Keratinocyte (primary cell): ENCODE data around the gene CDH18. TPM values are rescaled to one million over a fixed set of nuclear protein-coding genes. Genes with fewer than 3 reads are reported as not detected.

Experiments
- DNase-seq: peaks from one replicate; pipeline ENCODE4 v3.0.0-alpha.2; 2011; ENCODE audit warnings: low read depth, missing footprints, low spot score
- FAIRE-seq: peaks from 2 replicates; lab custom pipeline; 2011; peaks lifted over from hg19 to GRCh38; lab: Jason Lieb, UNC
- H2AFZ ChIP-seq: 2 replicates; pipeline ENCODE4 v1.6.0; 2012; ENCODE audit warnings: low read length, control low read depth, inconsistent platforms; ENCODE audit not compliant: control insufficient read depth
- H3K27ac ChIP-seq: 2 replicates; pipeline ENCODE4 v1.5.1; 2011; ENCODE audit warnings: low read length; ENCODE audit not compliant: control insufficient read depth, insufficient read depth
- H3K27me3 ChIP-seq: 3 replicates; pipeline ENCODE4 v1.6.0; 2011; ENCODE audit warnings: low read length; ENCODE audit not compliant: control insufficient read depth, insufficient read depth; ENCODE audit errors: extremely low read depth
- H3K36me3 ChIP-seq, 2 experiments: 2 replicates in 1 of 2; 3 replicates in 1 of 2; pipeline ENCODE4 v1.5.1; 2011; ENCODE audit warnings: low read length in 2 of 2, mild to moderate bottlenecking in 1 of 2; ENCODE audit not compliant: control insufficient read depth in 2 of 2, insufficient read depth in 2 of 2; ENCODE audit errors: extremely low read depth in 1 of 2
- H3K4me1 ChIP-seq: 3 replicates; pipeline ENCODE4 v1.5.1; 2011; ENCODE audit warnings: low read length; ENCODE audit not compliant: control insufficient read depth, insufficient read depth; ENCODE audit errors: extremely low read depth
- H3K4me2 ChIP-seq: 3 replicates; pipeline ENCODE4 v1.6.0; 2011; ENCODE audit warnings: low read depth, low read length; ENCODE audit not compliant: control insufficient read depth, insufficient read depth; ENCODE audit errors: extremely low read depth
- H3K4me3 ChIP-seq, 3 experiments: fragments of 200-600 bp in 1 of 3; sonication (generic) in 1 of 3; 2 replicates in 2 of 3; 3 replicates in 1 of 3; pipeline ENCODE4 v1.5.1; 2011 to 2016; ENCODE audit warnings: low read length in 3 of 3, mild to moderate bottlenecking in 3 of 3, control low read depth in 2 of 3, inconsistent platforms in 1 of 3, low read depth in 1 of 3, mixed read lengths in 1 of 3, mixed run types in 1 of 3, moderate library complexity in 1 of 3; ENCODE audit not compliant: control insufficient read depth in 2 of 3, insufficient read depth in 2 of 3; ENCODE audit errors: extremely low read depth in 1 of 3
- H3K79me2 ChIP-seq: 2 replicates; pipeline ENCODE4 v1.6.0; 2012; ENCODE audit warnings: low read length; ENCODE audit not compliant: control insufficient read depth, insufficient read depth
- H3K9ac ChIP-seq: 3 replicates; pipeline ENCODE4 v1.6.0; 2011; ENCODE audit warnings: low read length; ENCODE audit not compliant: control insufficient read depth, insufficient read depth; ENCODE audit errors: extremely low read depth
- H3K9me1 ChIP-seq: 3 replicates; pipeline ENCODE4 v1.6.0; 2011; ENCODE audit warnings: low read length; ENCODE audit not compliant: control insufficient read depth, insufficient read depth; ENCODE audit errors: extremely low read depth
- H3K9me3 ChIP-seq: 2 replicates; pipeline ENCODE4 v1.5.1; 2012; ENCODE audit warnings: low read depth, low read length; ENCODE audit not compliant: control insufficient read depth
- H4K20me1 ChIP-seq: 3 replicates; pipeline ENCODE4 v1.6.0; 2011; ENCODE audit warnings: low read length; ENCODE audit not compliant: control insufficient read depth, insufficient read depth; ENCODE audit errors: extremely low read depth
- EZH2 ChIP-seq: IDR thresholded peaks from one replicate; pipeline ENCODE4 v1.6.1; 2012; ENCODE audit warnings: inconsistent platforms, mild to moderate bottlenecking, low read length, moderate library complexity
- dilution Hi-C: fragments of 300-500 bp; cut with MboI; formaldehyde crosslinking; loops from one replicate; pipeline ENCODE4 v1.7.0; 2020; ENCODE audit warnings: low sequenced_read_pairs; ENCODE audit not compliant: extremely low pct_ligation_motif_present
- polyA plus RNA-seq, 5 experiments: library from polyadenylated mRNA; depleted of rRNA in 3 of 5; stranded (reverse) in 3 of 5; stranded (forward) in 1 of 5; unstranded in 1 of 5; fragments of >200 nt; gene quantifications; 1 replicate in 1 of 5; 2 replicates in 3 of 5; 3 replicates in 1 of 5; pipeline versions ENCODE4 v1.2.1 to v1.2.3, GENCODE V29; 2011 to 2012; ENCODE audit warnings: missing spikeins in 2 of 5, low read depth in 1 of 5, low replicate concordance in 1 of 5
- TF ChIP-seq, protein P1 (sequence below), 3 experiments: IDR thresholded peaks in 1 of 3; conservative IDR thresholded peaks in 1 of 3; optimal IDR thresholded peaks in 1 of 3; 2 replicates in 2 of 3; 3 replicates in 1 of 3; pipeline versions ENCODE3 to v1.5.1; 2011; ENCODE audit warnings: low read length in 3 of 3, mild to moderate bottlenecking in 3 of 3, moderate library complexity in 2 of 3, control low read depth in 1 of 3, inconsistent platforms in 1 of 3; ENCODE audit not compliant: insufficient read depth in 2 of 3; ENCODE audit errors: extremely low read depth in 1 of 3

CDH18 gene
- polyA plus RNA-seq, 1 donor (not counting 4 experiments of a cell fraction or from before 2014, with no cell fraction given): 0.41 TPM

- Histone ChIP-seq H3K4me1 (no peaks in the 10 kb centered on the region), H4K20me1 (no peaks in the 10 kb centered on the region), H3K79me2 (no peaks in the 10 kb centered on the region), H3K27me3 (no peaks in the 10 kb centered on the region), H3K9me3 (no peaks in the 10 kb centered on the region), H3K4me2 (no peak overlapping the region), H2AFZ (no peak overlapping the region), H3K9ac (no peak overlapping the region), H3K4me3 (no peak overlapping the region), H3K36me3 (no peaks in the 10 kb centered on the region), H3K27ac (no peak overlapping the region), H3K9me1 (no peaks in the 10 kb centered on the region)
- FAIRE-seq (no peak), DNase-seq (no peak)
- dilution Hi-C loops: no loop called here
- TF ChIP-seq, protein P1, sequence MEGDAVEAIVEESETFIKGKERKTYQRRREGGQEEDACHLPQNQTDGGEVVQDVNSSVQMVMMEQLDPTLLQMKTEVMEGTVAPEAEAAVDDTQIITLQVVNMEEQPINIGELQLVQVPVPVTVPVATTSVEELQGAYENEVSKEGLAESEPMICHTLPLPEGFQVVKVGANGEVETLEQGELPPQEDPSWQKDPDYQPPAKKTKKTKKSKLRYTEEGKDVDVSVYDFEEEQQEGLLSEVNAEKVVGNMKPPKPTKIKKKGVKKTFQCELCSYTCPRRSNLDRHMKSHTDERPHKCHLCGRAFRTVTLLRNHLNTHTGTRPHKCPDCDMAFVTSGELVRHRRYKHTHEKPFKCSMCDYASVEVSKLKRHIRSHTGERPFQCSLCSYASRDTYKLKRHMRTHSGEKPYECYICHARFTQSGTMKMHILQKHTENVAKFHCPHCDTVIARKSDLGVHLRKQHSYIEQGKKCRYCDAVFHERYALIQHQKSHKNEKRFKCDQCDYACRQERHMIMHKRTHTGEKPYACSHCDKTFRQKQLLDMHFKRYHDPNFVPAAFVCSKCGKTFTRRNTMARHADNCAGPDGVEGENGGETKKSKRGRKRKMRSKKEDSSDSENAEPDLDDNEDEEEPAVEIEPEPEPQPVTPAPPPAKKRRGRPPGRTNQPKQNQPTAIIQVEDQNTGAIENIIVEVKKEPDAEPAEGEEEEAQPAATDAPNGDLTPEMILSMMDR (optimal IDR thresholded peaks at IDR 0.05 in 1 of 3, IDR thresholded peaks at IDR 0.05 in 1 of 3, conservative IDR thresholded peaks at IDR 0.05 in 1 of 3; ENCODE audit: extremely low read depth in 1 of 3, insufficient read depth in 2 of 3, low read length in 3 of 3): no peak
- TF ChIP-seq EZH2: no peak
Observed at GRCh38 chr5:19554524-19554923, 433.5 kb downstream of the CDH18 start.

- no peaks in the 10 kb centered on the region for H3K79me2 ChIP-seq
- no peaks in the 10 kb centered on the region for H4K20me1 ChIP-seq
- TF ChIP-seq, protein P1 (optimal IDR thresholded peaks at IDR 0.05 in 1 of 3, IDR thresholded peaks at IDR 0.05 in 1 of 3, conservative IDR thresholded peaks at IDR 0.05 in 1 of 3; ENCODE audit: extremely low read depth in 1 of 3, insufficient read depth in 2 of 3, low read length in 3 of 3): no peak
- no peak for TF ChIP-seq EZH2
- DNase-seq (peak; percentile 4), FAIRE-seq (no peak)
- no peaks in the 10 kb centered on the region for H3K4me1 ChIP-seq
- H3K9me3 ChIP-seq: no peaks in the 10 kb centered on the region
- H3K4me3 ChIP-seq: no peak overlapping the region
- no peak overlapping the region for H2AFZ ChIP-seq
- no peak overlapping the region for H3K4me2 ChIP-seq
- no peaks in the 10 kb centered on the region for H3K9me1 ChIP-seq
- dilution Hi-C loops: no loop called here
- no peaks in the 10 kb centered on the region for H3K27me3 ChIP-seq
- no peak overlapping the region for H3K27ac ChIP-seq
- no peaks in the 10 kb centered on the region for H3K36me3 ChIP-seq
- no peak overlapping the region for H3K9ac ChIP-seq
Observed at GRCh38 chr5:19547640-19548039, 440.4 kb downstream of the CDH18 start.
